Measurements from ENCODE around the gene B3GAT1.

Gene B3GAT1

GRCh38 chr11:134389464-134390180 lies 22.4 kb downstream of the B3GAT1 start:
- no peak for DNase-seq

- DNase-seq, result no peak
These were observed 23.5 kb downstream of the B3GAT1 start for GRCh38 chr11:134388590-134388989.

GRCh38 chr11:134387501-134387900 lies 24.5 kb downstream of the B3GAT1 start:
- DNase-seq, result no peak

GRCh38 chr11:134386945-134387344 lies 25.1 kb downstream of the B3GAT1 start:
- DNase-seq, result no peak

GRCh38 chr11:134385774-134386565 lies 26.1 kb downstream of the B3GAT1 start:
- DNase-seq, result no peak

- no peak for DNase-seq
These were observed 26.9 kb downstream of the B3GAT1 start for GRCh38 chr11:134385171-134385570.

GRCh38 chr11:134384406-134384805 lies 27.6 kb downstream of the B3GAT1 start:
- no peak for DNase-seq

GRCh38 chr11:134383576-134384221 lies 28.3 kb downstream of the B3GAT1 start:
- DNase-seq, result no peak

GRCh38 chr11:134382830-134383229 lies 29.2 kb downstream of the B3GAT1 start:
- DNase-seq, result no peak

GRCh38 chr11:134382257-134382656 lies 29.8 kb downstream of the B3GAT1 start:
- DNase-seq, result no peak

GRCh38 chr11:134380785-134381184 lies 31.3 kb downstream of the B3GAT1 start:
- DNase-seq, result no peak

- DNase-seq, result no peak
These were observed 31.8 kb downstream of the B3GAT1 start for GRCh38 chr11:134380229-134380628.

GRCh38 chr11:134379241-134379640 lies 32.8 kb downstream of the B3GAT1 start:
- DNase-seq, result no peak

- no peak for DNase-seq
These were observed 34.2 kb downstream of the B3GAT1 start for GRCh38 chr11:134377876-134378275.

GRCh38 chr11:134376150-134376921 lies 35.7 kb downstream of the B3GAT1 start:
- DNase-seq, result no peak

GRCh38 chr11:134374891-134375550 lies 37.0 kb downstream of the B3GAT1 start:
- DNase-seq, result no peak

- DNase-seq, result no peak
These were observed 37.9 kb downstream of the B3GAT1 start for GRCh38 chr11:134374171-134374570.

- DNase-seq, result no peak
These were observed 38.4 kb downstream of the B3GAT1 start for GRCh38 chr11:134373591-134374052.

GRCh38 chr11:134372961-134373360 lies 39.1 kb downstream of the B3GAT1 start:
- no peak for DNase-seq

- DNase-seq, result no peak
These were observed 39.5 kb downstream of the B3GAT1 start for GRCh38 chr11:134372536-134372935.

- DNase-seq, result no peak
These were observed 40.4 kb downstream of the B3GAT1 start for GRCh38 chr11:134371436-134372185.
